ENCODE measurements around the gene KCNT1. TPM values are rescaled to one million over a fixed set of nuclear protein-coding genes. Genes with fewer than 3 reads are reported as not detected.

KCNT1 gene
- total and polyA plus RNA-seq, 2 experiments from 2014 or later, result 0.27 TPM; not detected in 1

- no peaks in the 10 kb centered on the region for H3K9me2 ChIP-seq (replicated peaks; ENCODE audit: insufficient read depth)
- WGBS (ENCODE audit: low lambda C conversion rate, missing lambda C conversion rate), result 93% methylated on average over 5 of the region's 5 CpGs
- no peak overlapping the region for H2AFZ ChIP-seq
- H3K79me2 ChIP-seq, result peaks cover 43% of the 10 kb centered on the region
- H3K4me3 ChIP-seq, result no peak overlapping the region
- no peak for TF ChIP-seq EZH2phosphoT487 (IDR thresholded peaks at IDR 0.05; ENCODE audit: low read depth, severe bottlenecking, unreplicated experiment)
- no peak for TF ChIP-seq CTCF (IDR thresholded peaks at IDR 0.05; ENCODE audit: poor library complexity)
- TF ChIP-seq EZH2 (IDR thresholded peaks at IDR 0.05; ENCODE audit: borderline replicate concordance), result no peak
- no peak overlapping the region for H3K27ac ChIP-seq
- no peaks in the 10 kb centered on the region for H3K27me3 ChIP-seq
- no peak for DNase-seq (ENCODE audit: low spot score)
- peaks cover 13% of the 10 kb centered on the region for H4K20me1 ChIP-seq (ENCODE audit: insufficient read depth, poor library complexity, severe bottlenecking)
- H3K9me3 ChIP-seq (ENCODE audit: low read depth), result peaks cover 3% of the 10 kb centered on the region
- no peak overlapping the region for H3K4me2 ChIP-seq
- H3K36me3 ChIP-seq (replicated peaks; ENCODE audit: insufficient read depth, low read depth), result no peaks in the 10 kb centered on the region
- H3K4me1 ChIP-seq (ENCODE audit: insufficient read depth), result no peaks in the 10 kb centered on the region
Observed at GRCh38 chr9:135828656-135829055, 126.7 kb downstream of the KCNT1 start.

GRCh38 chr9:135830496-135830895 is 128.5 kb downstream of the KCNT1 start:
- Histone ChIP-seq H3K9me2 (replicated peaks; ENCODE audit: insufficient read depth) (no peaks in the 10 kb centered on the region), H3K4me3 (no peak overlapping the region), H2AFZ (no peak overlapping the region), H3K36me3 (replicated peaks; ENCODE audit: insufficient read depth, low read depth) (no peaks in the 10 kb centered on the region), H4K20me1 (ENCODE audit: insufficient read depth, poor library complexity, severe bottlenecking) (peaks cover 10% of the 10 kb centered on the region), H3K79me2 (peaks cover 43% of the 10 kb centered on the region), H3K9me3 (ENCODE audit: low read depth) (peaks cover 3% of the 10 kb centered on the region), H3K27me3 (no peaks in the 10 kb centered on the region), H3K4me2 (no peak overlapping the region), H3K4me1 (ENCODE audit: insufficient read depth) (no peaks in the 10 kb centered on the region), H3K27ac (no peak overlapping the region)
- DNase-seq (ENCODE audit: low spot score), result no peak
- TF ChIP-seq CTCF (IDR thresholded peaks at IDR 0.05; ENCODE audit: poor library complexity) (no peak), EZH2phosphoT487 (IDR thresholded peaks at IDR 0.05; ENCODE audit: low read depth, severe bottlenecking, unreplicated experiment) (no peak), EZH2 (IDR thresholded peaks at IDR 0.05; ENCODE audit: borderline replicate concordance) (no peak)
- 69% methylated on average over 1 of the region's 1 CpG for WGBS (ENCODE audit: low lambda C conversion rate, missing lambda C conversion rate)

GRCh38 chr9:135833864-135834263 is 131.9 kb downstream of the KCNT1 start:
- Histone ChIP-seq H3K27ac (no peak overlapping the region), H3K9me3 (ENCODE audit: low read depth) (peaks cover 2% of the 10 kb centered on the region), H3K36me3 (replicated peaks; ENCODE audit: insufficient read depth, low read depth) (no peaks in the 10 kb centered on the region), H3K4me3 (no peak overlapping the region), H4K20me1 (ENCODE audit: insufficient read depth, poor library complexity, severe bottlenecking) (peaks cover 13% of the 10 kb centered on the region), H3K4me2 (no peak overlapping the region), H3K4me1 (ENCODE audit: insufficient read depth) (no peaks in the 10 kb centered on the region), H2AFZ (no peak overlapping the region), H3K27me3 (no peaks in the 10 kb centered on the region), H3K79me2 (peaks cover 36% of the 10 kb centered on the region), H3K9me2 (replicated peaks; ENCODE audit: insufficient read depth) (no peaks in the 10 kb centered on the region)
- WGBS (ENCODE audit: low lambda C conversion rate, missing lambda C conversion rate), result 96% methylated on average over 3 of the region's 3 CpGs
- TF ChIP-seq EZH2phosphoT487 (IDR thresholded peaks at IDR 0.05; ENCODE audit: low read depth, severe bottlenecking, unreplicated experiment), result no peak
- TF ChIP-seq CTCF (IDR thresholded peaks at IDR 0.05; ENCODE audit: poor library complexity), result no peak
- TF ChIP-seq EZH2 (IDR thresholded peaks at IDR 0.05; ENCODE audit: borderline replicate concordance), result no peak
- no peak for DNase-seq (ENCODE audit: low spot score)

GRCh38 chr9:135835131-135835530 is 133.1 kb downstream of the KCNT1 start:
- Histone ChIP-seq H3K79me2 (peaks cover 32% of the 10 kb centered on the region), H4K20me1 (ENCODE audit: insufficient read depth, poor library complexity, severe bottlenecking) (peaks cover 13% of the 10 kb centered on the region), H3K27ac (no peak overlapping the region), H3K36me3 (replicated peaks; ENCODE audit: insufficient read depth, low read depth) (no peaks in the 10 kb centered on the region), H3K4me1 (ENCODE audit: insufficient read depth) (no peaks in the 10 kb centered on the region), H2AFZ (no peak overlapping the region), H3K27me3 (no peaks in the 10 kb centered on the region), H3K9me3 (ENCODE audit: low read depth) (no peaks in the 10 kb centered on the region), H3K9me2 (replicated peaks; ENCODE audit: insufficient read depth) (no peaks in the 10 kb centered on the region), H3K4me2 (no peak overlapping the region), H3K4me3 (no peak overlapping the region)
- TF ChIP-seq EZH2 (IDR thresholded peaks at IDR 0.05; ENCODE audit: borderline replicate concordance) (no peak), EZH2phosphoT487 (IDR thresholded peaks at IDR 0.05; ENCODE audit: low read depth, severe bottlenecking, unreplicated experiment) (no peak), CTCF (IDR thresholded peaks at IDR 0.05; ENCODE audit: poor library complexity) (no peak)
- DNase-seq (ENCODE audit: low spot score), result no peak
- 93% methylated on average over 10 of the region's 10 CpGs for WGBS (ENCODE audit: low lambda C conversion rate, missing lambda C conversion rate)

All from hepatocyte (in vitro differentiated cells).